HFFc6 (cell line): Measurements from ENCODE around the gene SHB. TPM values are rescaled to one million over a fixed set of nuclear protein-coding genes. Genes with fewer than 3 reads are reported as not detected.

Source experiments
- DNase-seq: peaks from one replicate; pipeline ENCODE4 v3.0.0-alpha.2; 2018
- H3K27ac Mint-ChIP-seq: 2 replicates; pipeline ENCODE4 v1.8.0; 2020; ENCODE audit warnings: mild to moderate bottlenecking, mixed read lengths
- H3K27me3 Mint-ChIP-seq: 2 replicates; pipeline ENCODE4 v1.8.0; 2021; ENCODE audit warnings: mild to moderate bottlenecking, moderate library complexity, mixed read lengths; ENCODE audit not compliant: insufficient read depth
- H3K36me3 Mint-ChIP-seq: 2 replicates; pipeline ENCODE4 v1.8.0; 2021; ENCODE audit warnings: low read depth, mixed read lengths
- H3K4me1 Mint-ChIP-seq: 2 replicates; pipeline ENCODE4 v1.8.0; 2020; ENCODE audit warnings: low read depth, mixed read lengths
- H3K4me3 Mint-ChIP-seq: 2 replicates; pipeline ENCODE4 v1.8.0; 2020; ENCODE audit warnings: mild to moderate bottlenecking, moderate library complexity, mixed read lengths
- H3K9me3 Mint-ChIP-seq: 2 replicates; pipeline ENCODE4 v1.8.0; 2020; ENCODE audit warnings: mild to moderate bottlenecking, mixed read lengths
- CTCF ChIP-seq: fragments of 200-600 bp; sonication (generic); IDR thresholded peaks from 2 replicates; pipeline ENCODE4 v1.5.0; 2021; ENCODE audit warnings: antibody characterized with exemption, mild to moderate bottlenecking
- total RNA-seq, 6 experiments: library from RNA; stranded (reverse); fragmentation: NEBNext Ultra II Directional; extraction: Animal tissue kit (Norgen Biotek cat#: 25700); gene quantifications; 2 replicates in 1 of 6; 3 replicates in 5 of 6; pipeline ENCODE4 v1.2.3, GENCODE V29; 2021

Gene SHB
- total RNA-seq, 6 experiments from 2014 or later = 26.8 to 29.8 (median 28.6) TPM

DNA sequence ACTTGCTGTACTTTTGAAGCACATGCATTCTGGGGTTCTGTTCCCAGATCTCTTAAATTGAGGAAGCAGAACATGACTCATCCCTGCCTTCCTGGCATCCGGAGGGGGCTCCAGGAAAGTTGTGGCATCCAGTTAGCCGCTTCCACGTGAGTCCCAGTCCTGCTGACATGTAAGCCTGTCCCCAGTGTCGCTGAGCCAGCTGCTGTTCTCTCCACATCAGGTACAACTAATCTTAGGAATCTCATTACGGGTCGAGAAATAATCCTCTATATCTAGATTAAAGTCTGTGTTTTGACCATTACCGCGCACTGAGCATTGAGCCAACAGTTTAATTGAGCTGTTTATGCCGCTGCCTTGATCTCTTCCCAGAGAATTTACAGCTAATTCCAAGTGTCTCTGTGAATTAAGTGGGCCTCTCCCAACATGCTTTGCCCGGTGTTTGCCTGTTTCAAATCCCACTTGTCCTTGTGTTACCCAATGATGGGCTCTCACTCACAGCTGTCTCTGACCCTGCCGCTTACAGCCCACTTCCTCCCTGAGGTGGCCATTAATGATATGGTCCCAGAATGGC, 10.5 kb upstream of the SHB start:
- no peaks in the 10 kb centered on the region; the same call in none of the 2 replicates for H3K27me3 Mint-ChIP-seq
- H3K27ac Mint-ChIP-seq = peak overlapping the region; percentile 46; the same call in 1 of the 2 replicates
- H3K4me1 Mint-ChIP-seq = peaks cover 35% of the 10 kb centered on the region
- DNase-seq = peak; percentile 48
- H3K9me3 Mint-ChIP-seq = no peaks in the 10 kb centered on the region; the same call in 1 of the 2 replicates
- peak overlapping the region; percentile 38 for H3K4me3 Mint-ChIP-seq
- peaks cover 10% of the 10 kb centered on the region for H3K36me3 Mint-ChIP-seq
- TF ChIP-seq CTCF = no peak

- Mint-ChIP-seq H3K4me1 (peaks cover 30% of the 10 kb centered on the region), H3K4me3 (no peak overlapping the region), H3K9me3 (no peaks in the 10 kb centered on the region; the same call in 1 of the 2 replicates), H3K36me3 (peaks cover 10% of the 10 kb centered on the region), H3K27me3 (no peaks in the 10 kb centered on the region; the same call in 1 of the 2 replicates), H3K27ac (no peak overlapping the region)
- TF ChIP-seq CTCF = no peak
- DNase-seq = no peak
Observed at GRCh38 chr9:38075272-38075671, 6.2 kb upstream of the SHB start.

- H3K4me3 Mint-ChIP-seq = no peak overlapping the region
- peaks cover 28% of the 10 kb centered on the region for H3K4me1 Mint-ChIP-seq
- peak; percentile 33 for DNase-seq
- H3K9me3 Mint-ChIP-seq = no peaks in the 10 kb centered on the region; the same call in 1 of the 2 replicates
- no peak overlapping the region for H3K27ac Mint-ChIP-seq
- no peak for TF ChIP-seq CTCF
- peaks cover 10% of the 10 kb centered on the region for H3K36me3 Mint-ChIP-seq
- H3K27me3 Mint-ChIP-seq = no peaks in the 10 kb centered on the region; the same call in 1 of the 2 replicates
Observed at GRCh38 chr9:38074441-38074961, 5.5 kb upstream of the SHB start.

DNA sequence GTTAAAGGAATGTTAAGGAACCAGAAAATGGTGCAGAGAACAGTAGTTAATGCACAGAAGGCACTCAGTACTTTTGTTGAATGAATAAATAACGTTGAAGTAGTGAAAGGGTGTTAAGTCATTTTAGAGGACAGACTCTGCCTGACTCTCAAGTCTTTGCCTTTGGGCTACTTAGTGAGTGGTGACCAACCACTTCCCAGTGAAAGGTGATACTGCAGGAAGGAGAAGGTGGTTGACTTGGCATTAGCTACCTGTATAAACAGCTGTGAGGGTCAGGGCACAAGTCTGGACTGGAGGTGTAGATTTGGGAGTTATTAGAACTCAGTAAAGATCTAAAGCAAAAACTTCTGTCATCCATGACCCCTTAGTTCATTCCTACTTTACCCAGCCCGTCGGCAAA, 4.9 kb upstream of the SHB start:
- H3K9me3 Mint-ChIP-seq = no peaks in the 10 kb centered on the region; the same call in 1 of the 2 replicates
- no peak for DNase-seq
- H3K36me3 Mint-ChIP-seq = peaks cover 10% of the 10 kb centered on the region
- TF ChIP-seq CTCF = no peak
- peaks cover 23% of the 10 kb centered on the region for H3K4me1 Mint-ChIP-seq
- H3K27ac Mint-ChIP-seq = no peak overlapping the region
- no peak overlapping the region for H3K4me3 Mint-ChIP-seq
- no peaks in the 10 kb centered on the region; the same call in 1 of the 2 replicates for H3K27me3 Mint-ChIP-seq

GRCh38 chr9:38071470-38072134, 2.6 kb upstream of the SHB start:
- Mint-ChIP-seq H3K9me3 (no peaks in the 10 kb centered on the region; the same call in 1 of the 2 replicates), H3K4me3 (no peak overlapping the region), H3K4me1 (peaks cover 21% of the 10 kb centered on the region)

More at GRCh38 chr9:38071470-38072134, 2.6 kb upstream of the SHB start:
- Mint-ChIP-seq H3K27ac (no peak overlapping the region), H3K27me3 (no peaks in the 10 kb centered on the region; the same call in 1 of the 2 replicates), H3K36me3 (peaks cover 13% of the 10 kb centered on the region)
- TF ChIP-seq CTCF = no peak
- no peak for DNase-seq
